RPMI7951 (cell line): ENCODE measurements around the gene SMIM9. TPM values are rescaled to one million over a fixed set of nuclear protein-coding genes. Genes with fewer than 3 reads are reported as not detected.

Experiments used
- DNase-seq: peaks from one replicate; pipeline ENCODE4 v3.0.0-alpha.2; 2012; ENCODE audit warnings: low read depth
- total RNA-seq: library from RNA; depleted of rRNA; stranded (reverse); fragments of >200 nt; shearing (Covaris generic); gene quantifications from 2 replicates; pipeline ENCODE4 v1.2.3, GENCODE V29; 2014

SMIM9 gene
- total RNA-seq, 1 experiment from 2014 or later, result not detected

- DNase-seq, result no peak
Measured at GRCh38 chrX:154815274-154815818, 19.1 kb downstream of the SMIM9 start.

GRCh38 chrX:154813801-154814200, 20.7 kb downstream of the SMIM9 start:
- DNase-seq, result no peak

- no peak for DNase-seq
Measured at GRCh38 chrX:154812341-154813101, 21.9 kb downstream of the SMIM9 start.

- DNase-seq, result no peak
Measured at GRCh38 chrX:154809939-154810665, 24.4 kb downstream of the SMIM9 start.

- no peak for DNase-seq
Measured at GRCh38 chrX:154806837-154807501, 27.5 kb downstream of the SMIM9 start.

GRCh38 chrX:154805696-154806091, 28.8 kb downstream of the SMIM9 start:
- DNase-seq, result no peak

- peak; percentile 62 for DNase-seq
Measured at GRCh38 chrX:154804957-154805695, 29.3 kb downstream of the SMIM9 start, which contains the start of gene MPP1. Gene MPP1, minus strand, starts transcription at chrX:154805485. Its CDS starts 112 bp downstream, at chrX:154805373.

- no peak for DNase-seq
Measured at GRCh38 chrX:154804261-154804956, 30.1 kb downstream of the SMIM9 start.

GRCh38 chrX:154802947-154803346, 31.5 kb downstream of the SMIM9 start:
- no peak for DNase-seq

GRCh38 chrX:154800478-154801210, 33.8 kb downstream of the SMIM9 start:
- no peak for DNase-seq

- no peak for DNase-seq
Measured at GRCh38 chrX:154799556-154800348, 34.7 kb downstream of the SMIM9 start.

GRCh38 chrX:154797006-154797405, 37.5 kb downstream of the SMIM9 start:
- DNase-seq, result no peak

GRCh38 chrX:154795016-154795415, 39.4 kb downstream of the SMIM9 start:
- DNase-seq, result no peak

GRCh38 chrX:154793084-154793795, 41.2 kb downstream of the SMIM9 start:
- no peak for DNase-seq

- DNase-seq, result no peak
Measured at GRCh38 chrX:154791939-154792338, 42.5 kb downstream of the SMIM9 start.

GRCh38 chrX:154791467-154791866, 43.0 kb downstream of the SMIM9 start:
- DNase-seq, result no peak

- DNase-seq, result no peak
Measured at GRCh38 chrX:154785716-154786115, 48.7 kb downstream of the SMIM9 start.

GRCh38 chrX:154784149-154784995, 50.1 kb downstream of the SMIM9 start:
- DNase-seq, result no peak
